SKM-1 treated with dmso at 0.1 percent for 144 hours (cell line): ENCODE results near the gene POC1A.
A peak's percentile ranks its signal among the peaks of the same experiment; 100 is the strongest.

Experiments used
- DNase-seq: peaks from one replicate; lab custom pipeline; 2025; ENCODE audit not compliant: unreplicated experiment; lab: John Stamatoyannopoulos, UW

Gene POC1A

GRCh38 chr3:52154135-52155094 lies at the start of gene POC1A:
POC1A (minus strand) TSS chr3:52154423; CDS start chr3:52154372, 51 bp downstream.
- DNase-seq, result peak; percentile 95

- DNase-seq, result no peak
These were observed 49.5 kb upstream of the POC1A start for GRCh38 chr3:52203701-52204100.

- DNase-seq, result peak; percentile 86
These were observed 48.3 kb upstream of the POC1A start for GRCh38 chr3:52202384-52203077.

- DNase-seq, result peak; percentile 39
These were observed 46.9 kb upstream of the POC1A start for GRCh38 chr3:52200981-52201679.

- no peak for DNase-seq
These were observed 44.7 kb upstream of the POC1A start for GRCh38 chr3:52198643-52199608.

GRCh38 chr3:52197842-52198625 lies 43.8 kb upstream of the POC1A start, which contains the start of gene ALAS1:
ALAS1 (plus strand) TSS chr3:52198160; CDS start chr3:52199242, 1,082 bp downstream.
- DNase-seq, result peak; percentile 91

GRCh38 chr3:52197499-52197841 lies 43.2 kb upstream of the POC1A start:
- DNase-seq, result no peak

GRCh38 chr3:52196977-52197376 lies 42.8 kb upstream of the POC1A start:
- DNase-seq, result no peak

- peak; percentile 80 for DNase-seq
These were observed 41.7 kb upstream of the POC1A start for GRCh38 chr3:52195823-52196331.

GRCh38 chr3:52195291-52195597 lies 41.0 kb upstream of the POC1A start:
- no peak for DNase-seq

GRCh38 chr3:52194485-52195290 lies 40.5 kb upstream of the POC1A start:
- no peak for DNase-seq

GRCh38 chr3:52193065-52193464 lies 38.8 kb upstream of the POC1A start:
- no peak for DNase-seq

GRCh38 chr3:52191663-52192062 lies 37.4 kb upstream of the POC1A start:
- no peak for DNase-seq

GRCh38 chr3:52190294-52191074 lies 36.3 kb upstream of the POC1A start:
- no peak for DNase-seq

GRCh38 chr3:52188556-52188955 lies 34.3 kb upstream of the POC1A start:
- peak; percentile 28 for DNase-seq

- no peak for DNase-seq
These were observed 32.5 kb upstream of the POC1A start for GRCh38 chr3:52186729-52187128.

- DNase-seq, result peak; percentile 95
These were observed 31.6 kb upstream of the POC1A start for GRCh38 chr3:52185837-52186236.

GRCh38 chr3:52185311-52185710 lies 31.1 kb upstream of the POC1A start:
- no peak for DNase-seq
